Measurements from ENCODE around the gene EPOP.

Gene EPOP

DNA sequence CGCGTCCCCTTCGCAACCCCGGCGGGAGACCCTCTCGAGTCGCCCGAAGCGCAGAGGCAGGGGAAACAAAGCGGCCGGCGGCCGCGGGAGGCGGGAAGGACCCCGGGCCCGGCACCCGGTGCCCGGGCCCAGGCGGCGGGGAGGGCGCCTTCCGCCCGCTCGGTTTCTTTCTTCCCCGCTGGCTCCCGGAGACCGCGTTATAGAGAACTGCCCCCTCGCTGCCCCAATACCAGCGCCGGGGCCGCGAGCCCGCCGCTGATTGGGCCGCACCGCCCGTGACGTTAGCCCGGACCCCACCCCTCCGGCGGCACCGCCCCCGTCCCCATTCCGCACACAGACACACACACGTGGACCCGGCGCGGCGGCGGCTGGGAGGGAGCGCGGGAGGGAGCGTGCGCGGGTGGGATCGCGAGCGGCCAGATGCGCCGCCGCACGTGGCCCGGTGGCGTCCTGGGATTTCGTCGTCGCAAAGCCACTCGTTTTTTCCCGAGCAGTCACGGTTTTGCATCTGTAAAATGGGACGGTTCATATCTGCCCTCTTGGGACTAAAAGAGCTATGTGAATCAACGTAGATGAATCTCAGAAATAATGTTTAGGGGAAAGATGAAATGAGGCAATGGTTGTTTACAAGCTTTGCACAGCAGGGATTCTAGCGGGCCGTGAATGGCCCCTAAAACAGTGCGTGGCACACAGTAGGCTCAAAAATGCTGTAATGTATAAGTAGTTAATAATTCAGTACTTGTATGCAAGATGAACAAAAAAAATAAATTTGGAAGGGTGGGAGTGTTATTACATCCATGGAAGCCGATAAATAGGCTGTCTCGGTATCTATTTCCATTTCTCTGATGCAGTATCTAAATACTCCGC is at the start of gene EPOP:
TSS of gene EPOP (minus strand) at position 209 of the 867 bp plus-strand sequence. CDS start 462 bp downstream, outside the sequence.
- peak; percentile 87 for DNase-seq

DNA sequence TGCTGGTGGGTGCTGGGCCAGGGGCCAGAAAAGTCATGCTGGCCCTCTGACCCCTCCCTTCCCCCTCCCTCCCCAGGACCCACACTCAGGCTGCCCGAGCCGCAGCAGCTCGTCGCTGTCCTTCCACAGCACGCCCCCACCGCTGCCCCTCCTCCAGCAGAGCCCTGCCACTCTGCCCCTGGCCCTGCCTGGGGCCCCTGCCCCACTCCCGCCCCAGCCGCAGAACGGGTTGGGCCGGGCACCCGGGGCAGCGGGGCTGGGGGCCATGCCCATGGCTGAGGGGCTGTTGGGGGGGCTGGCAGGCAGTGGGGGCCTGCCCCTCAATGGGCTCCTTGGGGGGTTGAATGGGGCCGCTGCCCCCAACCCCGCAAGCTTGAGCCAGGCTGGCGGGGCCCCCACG is 47.0 kb upstream of the EPOP start:
- no peak for DNase-seq

GRCh38 chr17:38720941-38721340 is 46.2 kb upstream of the EPOP start:
- no peak for DNase-seq

- DNase-seq = no peak
These were observed 45.3 kb upstream of the EPOP start for GRCh38 chr17:38719943-38720641.

GRCh38 chr17:38719289-38719942 is 44.7 kb upstream of the EPOP start:
- DNase-seq = no peak

- no peak for DNase-seq
These were observed 42.5 kb upstream of the EPOP start for GRCh38 chr17:38717139-38717745.

GRCh38 chr17:38716368-38717005 is 41.7 kb upstream of the EPOP start:
- DNase-seq = no peak

DNA sequence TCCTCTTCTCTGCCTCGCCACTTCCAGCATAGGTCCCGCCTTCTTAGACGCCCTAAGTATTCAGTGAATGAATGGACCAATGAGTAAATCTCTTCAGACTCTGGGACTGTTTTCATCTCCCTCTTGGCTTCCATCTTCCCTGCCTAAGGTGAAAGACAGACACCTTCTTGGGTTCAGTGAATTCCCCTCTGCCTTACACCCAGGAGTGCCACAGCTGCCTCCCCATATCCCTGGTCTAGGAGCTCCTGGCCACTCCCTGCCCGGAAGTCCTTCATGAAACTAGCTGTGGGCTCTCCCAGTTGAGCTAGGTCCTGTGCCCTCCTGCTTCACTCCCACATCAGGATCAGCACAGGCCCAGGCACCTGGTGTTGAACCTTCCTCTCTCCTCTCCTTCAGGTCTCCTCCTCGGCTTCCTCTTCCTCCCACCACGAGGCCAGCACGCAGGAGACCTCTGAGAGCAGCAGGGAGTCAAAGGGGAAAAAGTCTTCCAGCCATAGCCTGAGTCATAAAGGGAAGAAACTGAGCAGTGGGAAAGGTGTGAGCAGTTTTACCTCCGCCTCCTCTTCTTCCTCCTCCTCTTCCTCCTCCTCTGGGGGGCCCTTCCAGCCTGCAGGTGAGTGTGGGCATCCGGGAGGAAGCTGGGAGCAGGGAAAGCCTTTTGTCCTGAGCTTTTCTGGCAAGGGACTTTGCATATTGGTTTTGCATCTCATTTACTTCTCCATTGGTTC is 40.6 kb upstream of the EPOP start:
- DNase-seq = no peak

DNA sequence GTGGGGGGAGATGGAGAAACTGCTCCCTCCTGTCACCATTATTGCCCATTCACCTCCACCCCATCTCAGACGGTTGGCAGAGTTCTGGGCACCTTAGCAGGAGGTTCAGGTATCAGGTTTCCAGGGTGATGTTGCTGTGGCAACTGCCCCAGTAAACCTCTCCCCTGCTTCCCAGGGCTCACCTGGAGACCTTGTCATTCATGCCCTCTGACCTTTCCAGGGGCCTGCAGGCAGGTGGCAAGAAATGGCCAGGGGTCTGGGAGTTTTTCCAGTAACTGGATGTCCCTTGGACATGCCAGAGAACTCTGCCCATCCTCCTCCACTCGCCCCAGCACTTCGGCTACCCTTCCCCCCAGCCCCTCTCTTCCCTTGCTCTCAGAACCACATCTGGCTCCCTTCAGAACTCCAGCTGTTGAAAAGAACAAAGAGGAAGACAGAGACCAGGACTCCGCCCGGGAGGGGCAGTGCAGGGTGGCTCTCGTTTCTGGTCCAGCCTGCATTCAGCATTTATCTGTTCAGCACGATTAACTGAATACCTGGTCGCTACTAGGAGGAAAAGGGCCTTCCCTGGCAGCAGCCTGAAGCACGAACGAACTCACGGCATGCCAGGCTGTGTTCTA is 38.8 kb upstream of the EPOP start:
- DNase-seq = no peak

DNA sequence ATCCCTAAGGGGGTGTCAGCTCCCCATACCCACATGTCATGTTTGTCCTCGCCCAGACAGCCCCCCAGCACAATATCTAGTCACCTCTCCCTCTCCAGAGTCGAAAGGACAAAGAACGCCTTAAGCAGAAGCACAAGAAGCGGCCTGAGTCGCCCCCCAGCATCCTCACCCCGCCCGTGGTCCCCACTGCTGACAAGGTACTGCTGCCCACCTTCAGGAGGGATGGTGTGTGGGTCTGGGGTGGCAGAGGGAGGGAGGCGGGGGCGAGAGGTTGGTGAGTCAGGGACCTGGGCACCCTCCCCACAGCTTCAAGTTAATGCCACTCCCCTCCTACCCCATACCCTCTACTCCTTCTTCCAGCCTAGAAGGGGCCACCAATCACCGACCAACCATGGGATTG is 37.8 kb upstream of the EPOP start:
- no peak for DNase-seq

DNA sequence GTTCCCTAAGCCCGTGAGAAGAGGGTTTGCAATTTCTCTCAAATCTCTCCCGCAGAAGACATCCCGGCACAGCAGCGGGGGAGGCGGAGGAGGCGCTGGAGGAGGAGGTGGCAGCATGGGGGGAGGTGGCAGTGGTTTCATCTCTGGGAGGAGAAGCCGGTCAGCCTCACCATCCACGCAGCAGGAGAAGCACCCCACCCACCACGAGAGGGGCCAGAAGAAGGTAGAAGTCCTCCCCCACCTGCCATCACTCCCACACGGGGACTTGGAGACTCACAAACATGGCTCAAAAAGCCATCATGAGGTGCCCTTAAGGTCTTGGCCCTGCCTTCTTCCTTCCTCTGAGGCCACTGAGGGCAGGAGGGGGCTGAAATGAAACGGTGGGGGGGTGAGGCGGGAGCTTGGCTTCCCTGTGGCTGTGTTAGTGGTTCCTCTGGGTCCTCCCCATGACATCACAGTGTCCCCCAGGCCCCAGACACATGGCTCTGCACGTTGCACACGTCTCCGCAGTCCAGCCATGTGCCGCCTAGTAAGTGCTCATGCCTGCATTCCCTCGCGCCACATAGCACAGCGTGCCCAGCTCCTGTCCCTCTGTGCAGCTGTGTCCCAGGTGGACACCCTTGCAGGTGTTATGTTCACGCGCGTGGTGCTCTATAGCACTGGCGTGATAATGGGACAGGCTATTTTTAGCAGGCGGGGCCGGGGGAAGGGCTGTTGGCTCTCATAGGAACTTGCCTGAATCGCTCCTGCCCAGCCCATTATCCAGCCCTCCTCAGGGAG is 37.2 kb upstream of the EPOP start:
- DNase-seq = no peak

DNA sequence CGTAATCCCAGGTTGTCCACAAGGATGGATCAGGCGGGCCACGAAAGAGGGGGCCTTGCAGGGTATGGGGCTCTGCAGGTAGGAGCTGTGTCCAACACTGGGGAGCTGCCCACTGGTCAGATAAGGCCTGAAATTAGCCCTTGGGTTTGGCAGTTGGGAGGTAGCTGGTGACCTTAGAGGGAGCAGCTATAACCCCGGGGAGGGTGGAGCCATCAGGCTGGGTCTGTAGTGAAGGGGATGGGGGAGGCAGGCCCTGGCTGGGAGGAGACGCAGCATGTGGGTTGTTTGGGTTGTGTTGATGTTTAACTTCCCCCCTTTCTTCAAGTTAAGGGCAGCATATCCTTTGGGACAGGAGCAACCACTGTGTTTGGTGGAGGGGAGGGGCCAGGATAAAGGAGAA is 36.2 kb upstream of the EPOP start:
- DNase-seq = no peak

GRCh38 chr17:38710604-38710962 is 35.8 kb upstream of the EPOP start:
- DNase-seq = no peak

- no peak for DNase-seq
These were observed 35.3 kb upstream of the EPOP start for GRCh38 chr17:38709864-38710603.

DNA sequence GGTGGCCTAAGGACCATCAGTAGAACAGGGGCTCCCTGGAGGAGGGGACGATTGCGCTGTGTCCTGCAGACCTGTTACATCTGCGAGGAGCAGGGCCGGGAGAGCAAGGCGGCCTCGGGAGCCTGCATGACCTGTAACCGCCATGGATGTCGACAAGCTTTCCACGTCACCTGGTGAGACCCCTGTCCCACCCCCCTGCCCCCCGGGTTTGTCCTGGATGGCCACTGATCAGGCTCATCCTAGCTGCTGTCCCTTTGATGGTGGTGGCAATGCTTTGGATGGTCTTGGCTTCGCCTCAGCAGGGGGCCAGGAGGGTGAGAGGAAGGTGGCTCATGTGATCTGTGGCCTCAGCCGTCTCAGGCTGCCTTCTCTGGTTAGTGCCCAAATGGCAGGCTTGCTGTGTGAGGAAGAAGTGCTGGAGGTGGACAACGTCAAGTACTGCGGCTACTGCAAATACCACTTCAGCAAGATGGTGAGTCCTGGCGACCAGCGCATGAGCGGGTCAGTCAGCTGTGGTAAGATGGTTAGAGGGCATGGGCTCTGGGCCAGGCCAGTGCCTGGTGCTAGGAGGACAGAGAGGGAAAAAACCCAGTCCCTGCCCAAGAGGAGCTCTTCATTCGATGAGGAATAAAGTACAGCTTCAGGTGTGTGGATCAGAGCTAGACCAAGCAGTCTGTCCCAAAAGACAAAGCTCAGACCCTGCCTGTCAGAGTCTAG is 34.5 kb upstream of the EPOP start:
- no peak for DNase-seq

DNA sequence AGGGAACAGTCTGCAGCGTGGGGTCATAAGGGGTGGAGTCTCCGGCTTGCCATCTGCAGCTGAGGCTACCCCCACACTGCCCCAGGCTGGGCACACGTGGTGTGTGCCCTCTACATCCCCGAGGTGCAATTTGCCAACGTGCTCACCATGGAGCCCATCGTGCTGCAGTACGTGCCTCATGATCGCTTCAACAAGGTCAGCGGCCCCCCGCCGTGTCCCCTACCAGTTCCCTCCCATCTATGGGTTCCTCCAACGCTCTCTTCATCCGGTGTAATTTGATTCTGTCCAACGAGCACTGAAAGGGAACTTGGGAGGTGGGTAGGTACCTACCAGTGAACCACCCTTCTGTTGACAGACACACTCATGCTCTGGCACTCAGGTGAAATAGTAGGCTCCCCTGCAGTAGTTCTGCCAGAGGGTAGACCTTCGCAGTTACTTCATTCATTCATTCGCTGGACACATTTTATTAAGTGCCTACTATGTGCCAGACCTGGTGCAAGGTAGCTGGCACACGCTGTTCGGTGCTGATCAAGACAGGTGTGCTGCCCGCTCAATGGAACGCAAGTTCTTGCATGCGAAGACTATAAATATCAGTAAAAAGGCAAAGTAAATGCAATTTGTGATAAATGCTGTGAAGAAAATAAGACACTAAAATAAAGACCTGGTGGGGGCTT is 33.1 kb upstream of the EPOP start:
- DNase-seq = no peak

GRCh38 chr17:38706505-38707216 is 31.9 kb upstream of the EPOP start:
- DNase-seq = peak; percentile 22

Data from OCI-M1 (cell line).